PC-9 (cell line): ENCODE data around the gene PPM1A.

Experiments
- CTCF ChIP-seq: fragments of 200-600 bp; sonication (generic); conservative IDR thresholded peaks from 2 replicates; pipeline ENCODE4 v1.6.1; 2017; ENCODE audit warnings: mixed run types, antibody characterized with exemption, mild to moderate bottlenecking, moderate library complexity
- EZH2 ChIP-seq: fragments of 200-600 bp; sonication (generic); IDR thresholded peaks from 2 replicates; pipeline ENCODE4 v1.8.0; 2017; ENCODE audit warnings: antibody characterized with exemption, low read depth

- TF ChIP-seq CTCF (no peak), EZH2 (no peak)
These were observed 27.6 kb upstream of the PPM1A start for GRCh38 chr14:60221457-60221856.
